ENCODE data around the gene KPNA2.
A peak's percentile ranks its signal among the peaks of the same experiment; 100 is the strongest.

- TF ChIP-seq CTCF (IDR thresholded peaks at IDR 0.05; ENCODE audit: borderline replicate concordance, extremely low read depth, low read length, poor library complexity, severe bottlenecking) (peak; percentile 74), EZH2 (IDR thresholded peaks at IDR 0.05; ENCODE audit: borderline replicate concordance, low read depth, low read length, severe bottlenecking) (no peak)
These were observed 22.0 kb downstream of the KPNA2 start for GRCh38 chr17:68057531-68057952.
